Neural cell (in vitro differentiated cells): ENCODE results near the gene OARD1.

ENCODE experiments used
- CTCF ChIP-seq: fragments of 450-650 bp; IDR thresholded peaks from 2 replicates; pipeline ENCODE4 v1.5.1; 2014; ENCODE audit warnings: antibody characterized with exemption, mild to moderate bottlenecking, moderate library complexity; ENCODE audit not compliant: poor library complexity, severe bottlenecking
- EZH2 ChIP-seq: fragments of 200-600, 300-800 bp; shearing (Covaris generic), sonication (generic); IDR thresholded peaks from 2 replicates; pipeline ENCODE4 v1.6.1; 2014; ENCODE audit warnings: antibody characterized with exemption, low read length, borderline replicate concordance, mild to moderate bottlenecking; ENCODE audit not compliant: insufficient read depth, poor library complexity, severe bottlenecking
- MXI1 ChIP-seq: fragments of 450-650 bp; conservative IDR thresholded peaks from 2 replicates; pipeline ENCODE4 v1.6.1; 2014; ENCODE audit warnings: antibody characterized with exemption, mild to moderate bottlenecking; ENCODE audit not compliant: poor library complexity, severe bottlenecking
- POLR2AphosphoS5 ChIP-seq: IDR thresholded peaks from 2 replicates; pipeline ENCODE4 v1.6.1; 2012
- RAD21 ChIP-seq: fragments of 450-650 bp; conservative IDR thresholded peaks from 2 replicates; pipeline ENCODE4 v1.6.1; 2014; ENCODE audit warnings: antibody characterized with exemption, mild to moderate bottlenecking, moderate library complexity
- SMC3 ChIP-seq: fragments of 450-650 bp; conservative IDR thresholded peaks from 2 replicates; pipeline ENCODE4 v1.6.1; 2014; ENCODE audit warnings: antibody characterized with exemption, mild to moderate bottlenecking, moderate library complexity; ENCODE audit not compliant: poor library complexity
- TF ChIP-seq, protein P1 (sequence below): IDR thresholded peaks from 2 replicates; pipeline ENCODE4 v1.6.1; 2012; ENCODE audit warnings: borderline replicate concordance

DNA sequence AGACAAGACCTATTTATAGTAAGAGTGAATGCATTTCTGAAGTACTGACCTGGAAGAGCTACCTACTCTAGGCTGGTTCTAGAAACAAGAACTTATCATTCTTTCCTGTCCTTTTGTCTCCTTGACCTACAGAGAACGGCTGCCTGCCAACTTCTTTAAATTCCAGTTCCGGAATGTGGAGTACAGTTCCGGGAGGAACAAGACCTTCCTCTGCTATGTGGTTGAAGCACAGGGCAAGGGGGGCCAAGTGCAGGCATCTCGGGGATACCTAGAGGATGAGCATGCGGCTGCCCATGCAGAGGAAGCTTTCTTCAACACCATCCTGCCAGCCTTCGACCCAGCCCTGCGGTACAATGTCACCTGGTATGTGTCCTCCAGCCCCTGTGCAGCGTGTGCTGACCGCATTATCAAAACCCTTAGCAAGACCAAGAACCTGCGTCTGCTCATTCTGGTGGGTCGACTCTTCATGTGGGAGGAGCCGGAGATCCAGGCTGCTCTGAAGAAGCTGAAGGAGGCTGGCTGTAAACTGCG is 10.9 kb downstream of the OARD1 start:
- no peak for TF ChIP-seq MXI1
- TF ChIP-seq EZH2 = no peak
- no peak for TF ChIP-seq CTCF
- no peak for TF ChIP-seq POLR2AphosphoS5
- TF ChIP-seq, protein P1, sequence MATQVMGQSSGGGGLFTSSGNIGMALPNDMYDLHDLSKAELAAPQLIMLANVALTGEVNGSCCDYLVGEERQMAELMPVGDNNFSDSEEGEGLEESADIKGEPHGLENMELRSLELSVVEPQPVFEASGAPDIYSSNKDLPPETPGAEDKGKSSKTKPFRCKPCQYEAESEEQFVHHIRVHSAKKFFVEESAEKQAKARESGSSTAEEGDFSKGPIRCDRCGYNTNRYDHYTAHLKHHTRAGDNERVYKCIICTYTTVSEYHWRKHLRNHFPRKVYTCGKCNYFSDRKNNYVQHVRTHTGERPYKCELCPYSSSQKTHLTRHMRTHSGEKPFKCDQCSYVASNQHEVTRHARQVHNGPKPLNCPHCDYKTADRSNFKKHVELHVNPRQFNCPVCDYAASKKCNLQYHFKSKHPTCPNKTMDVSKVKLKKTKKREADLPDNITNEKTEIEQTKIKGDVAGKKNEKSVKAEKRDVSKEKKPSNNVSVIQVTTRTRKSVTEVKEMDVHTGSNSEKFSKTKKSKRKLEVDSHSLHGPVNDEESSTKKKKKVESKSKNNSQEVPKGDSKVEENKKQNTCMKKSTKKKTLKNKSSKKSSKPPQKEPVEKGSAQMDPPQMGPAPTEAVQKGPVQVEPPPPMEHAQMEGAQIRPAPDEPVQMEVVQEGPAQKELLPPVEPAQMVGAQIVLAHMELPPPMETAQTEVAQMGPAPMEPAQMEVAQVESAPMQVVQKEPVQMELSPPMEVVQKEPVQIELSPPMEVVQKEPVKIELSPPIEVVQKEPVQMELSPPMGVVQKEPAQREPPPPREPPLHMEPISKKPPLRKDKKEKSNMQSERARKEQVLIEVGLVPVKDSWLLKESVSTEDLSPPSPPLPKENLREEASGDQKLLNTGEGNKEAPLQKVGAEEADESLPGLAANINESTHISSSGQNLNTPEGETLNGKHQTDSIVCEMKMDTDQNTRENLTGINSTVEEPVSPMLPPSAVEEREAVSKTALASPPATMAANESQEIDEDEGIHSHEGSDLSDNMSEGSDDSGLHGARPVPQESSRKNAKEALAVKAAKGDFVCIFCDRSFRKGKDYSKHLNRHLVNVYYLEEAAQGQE = no peak
- TF ChIP-seq SMC3 = no peak
- TF ChIP-seq RAD21 = no peak
